Measurements from ENCODE around the gene AIFM2. TPM values are rescaled to one million over a fixed set of nuclear protein-coding genes. Genes with fewer than 3 reads are reported as not detected.

AIFM2 gene
- polyA plus RNA-seq, 1 of the 3 experiments (the other 2 are of a cell fraction) = 9.5 TPM

- Histone ChIP-seq H3K36me3 (replicated peaks in 1 of 2; ENCODE audit: control insufficient read depth in 1 of 2, insufficient read depth in 2 of 2, low read length in 1 of 2) (peaks cover 10 to 46% of the 10 kb centered on the region in 2 experiments), H3K9ac (no peak overlapping the region), H3K4me3 (ENCODE audit: low read depth in 2 of 2, low read length in 1 of 2) (no peak overlapping the region), H3K79me2 (ENCODE audit: insufficient read depth) (no peaks in the 10 kb centered on the region), H3F3A (replicated peaks; ENCODE audit: insufficient read depth) (no peaks in the 10 kb centered on the region), H4K20me1 (ENCODE audit: insufficient read depth) (no peaks in the 10 kb centered on the region), H3K27me3 (ENCODE audit: insufficient read depth) (no peaks in the 10 kb centered on the region), H3K9me2 (no peaks in the 10 kb centered on the region), H3K4me2 (no peak overlapping the region), H3K4me1 (ENCODE audit: control insufficient read depth in 1 of 2, insufficient read depth in 2 of 2, low read depth in 1 of 2, low read length in 1 of 2) (no peaks in the 10 kb centered on the region; a peak in 1 of 4 replicates), H2AFZ (ENCODE audit: low read depth) (no peak overlapping the region), H3K9me3 (no peaks in the 10 kb centered on the region), H3K27ac (ENCODE audit: low read depth in 2 of 2, low read length in 1 of 2) (no peak overlapping the region)
- POLR2A ChIA-PET = no interaction called here
- CTCF ChIA-PET = no interaction called here
- no peak for DNase-seq
- no peak for TF ChIP-seq FOXM1 (IDR thresholded peaks at IDR 0.05; ENCODE audit: low read depth)
- TF ChIP-seq MEF2A (IDR thresholded peaks at IDR 0.05; ENCODE audit: borderline replicate concordance, low read depth) = no peak
- TF ChIP-seq TAF1 (IDR thresholded peaks at IDR 0.05; ENCODE audit: borderline replicate concordance, low read depth, low read length) = no peak
- no peak for TF ChIP-seq RCOR1 (IDR thresholded peaks at IDR 0.05; ENCODE audit: low read length)
- TF ChIP-seq SMC3 (IDR thresholded peaks at IDR 0.05; ENCODE audit: low read depth, low read length) = no peak
- no peak for TF ChIP-seq EZH2phosphoT487 (IDR thresholded peaks at IDR 0.05; ENCODE audit: borderline replicate concordance, low read depth)
- 97% methylated on average over 22 of the region's 22 CpGs for WGBS (ENCODE audit: low lambda C conversion rate)
These were observed 21.1 kb downstream of the AIFM2 start for GRCh38 chr10:70111496-70111895.

GRCh38 chr10:70109064-70109729, 23.4 kb downstream of the AIFM2 start:
- H3K27me3 ChIP-seq (ENCODE audit: insufficient read depth) = no peaks in the 10 kb centered on the region
- no peaks in the 10 kb centered on the region for H4K20me1 ChIP-seq (ENCODE audit: insufficient read depth)
- no peak overlapping the region for H2AFZ ChIP-seq (ENCODE audit: low read depth)
- no peak overlapping the region for H3K4me2 ChIP-seq
- ChIA-PET POLR2A (no interaction called here), CTCF (interaction anchor here (1.2 to 1.8 kb wide), 4 partner anchors 10 to 25 kb away, joined by 3 to 5 read pairs (median 4); no protein-coding TSS in a partner anchor)
- 96% methylated on average over 14 of the region's 18 CpGs for WGBS (ENCODE audit: low lambda C conversion rate)
- TF ChIP-seq TEAD4 (IDR thresholded peaks at IDR 0.05; ENCODE audit: borderline replicate concordance, insufficient read depth) = no peak
- no peak for TF ChIP-seq POLR2AphosphoS5 (IDR thresholded peaks at IDR 0.05; ENCODE audit: low read depth, low read length)
- TF ChIP-seq MAX (IDR thresholded peaks at IDR 0.05; ENCODE audit: low read depth) = no peak
- TF ChIP-seq RAD21 (IDR thresholded peaks at IDR 0.05; ENCODE audit: low read length) = no peak
- TF ChIP-seq MXI1 (IDR thresholded peaks at IDR 0.05; ENCODE audit: low read depth, low read length) = no peak
- no peak for TF ChIP-seq RFX5 (IDR thresholded peaks at IDR 0.05; ENCODE audit: low read length)
- no peak for TF ChIP-seq ZBTB33 (IDR thresholded peaks at IDR 0.05; ENCODE audit: borderline replicate concordance, low read depth)
- no peak for TF ChIP-seq FOXM1 (IDR thresholded peaks at IDR 0.05; ENCODE audit: low read depth)
- no peak for TF ChIP-seq ELF1 (IDR thresholded peaks at IDR 0.05)
- TF ChIP-seq USF1 (IDR thresholded peaks at IDR 0.05; ENCODE audit: borderline replicate concordance, low read depth) = no peak
- no peak for TF ChIP-seq RCOR1 (IDR thresholded peaks at IDR 0.05; ENCODE audit: low read length)
- no peak for TF ChIP-seq PBX3 (IDR thresholded peaks at IDR 0.05)
- TF ChIP-seq RXRA (IDR thresholded peaks at IDR 0.05; ENCODE audit: borderline replicate concordance, low read depth) = no peak
- no peak for DNase-seq
- H3K9ac ChIP-seq = no peak overlapping the region
- H3K27ac ChIP-seq (ENCODE audit: low read depth in 2 of 2, low read length in 1 of 2) = no peak overlapping the region
- H3K9me3 ChIP-seq = no peaks in the 10 kb centered on the region
- H3F3A ChIP-seq (replicated peaks; ENCODE audit: insufficient read depth) = no peaks in the 10 kb centered on the region
- no peaks in the 10 kb centered on the region for H3K9me2 ChIP-seq
- no peak overlapping the region for H3K4me3 ChIP-seq (ENCODE audit: low read depth in 2 of 2, low read length in 1 of 2)
- peaks cover 10 to 43% of the 10 kb centered on the region in 2 experiments for H3K36me3 ChIP-seq (replicated peaks in 1 of 2; ENCODE audit: control insufficient read depth in 1 of 2, insufficient read depth in 2 of 2, low read length in 1 of 2)
- H3K79me2 ChIP-seq (ENCODE audit: insufficient read depth) = no peaks in the 10 kb centered on the region
- H3K4me1 ChIP-seq (ENCODE audit: control insufficient read depth in 1 of 2, insufficient read depth in 2 of 2, low read depth in 1 of 2, low read length in 1 of 2) = no peaks in the 10 kb centered on the region; a peak in 1 of 4 replicates
